HepG2 (cell line): ENCODE data around the gene INTU. TPM values are rescaled to one million over a fixed set of nuclear protein-coding genes. Genes with fewer than 3 reads are reported as not detected.

Experiments used
- ATAC-seq: fragments of 200-7000 bp; cut with Tn5 transposase; 3 replicates; pipeline ENCODE4 v1.9.1; 2020; ENCODE audit warnings: mild to moderate bottlenecking, moderate library complexity
- BruUV-seq: library from RNA; stranded (reverse); fragments of 400-500 nt; replicated peaks from 2 replicates; lab custom pipeline; 2021; lab: Mats Ljungman, UMichigan
- CTCF ChIA-PET: fragments of 300-600 bp; formaldehyde crosslinking; extraction: SDS; loops from one replicate; lab custom pipeline; 2021; ENCODE audit warnings: low total read pairs, inconsistent platforms, low intra/inter-chr PET ratio; lab: Yijun Ruan, JAX
- POLR2A ChIA-PET: fragments of 350-600 bp; sonication (Branson Sonifier 250); formaldehyde crosslinking; loops from one replicate; lab custom pipeline; 2020; ENCODE audit warnings: antibody characterized with exemption, inconsistent platforms; lab: Yijun Ruan, JAX
- DNase-seq: peaks from one replicate; pipeline ENCODE4 v3.0.0-alpha.2; 2015; ENCODE audit warnings: low spot score
- FAIRE-seq: peaks from 3 replicates; lab custom pipeline; 2011; peaks lifted over from hg19 to GRCh38; lab: Jason Lieb, UNC
- H2AFZ ChIP-seq: one replicate; pipeline ENCODE4 v1.6.1; 2011; ENCODE audit warnings: low read length, inconsistent platforms
- H3K27ac ChIP-seq: fragments of 300-600 bp; 3 replicates; pipeline ENCODE4 v1.8.0; 2011; ENCODE audit warnings: mixed run types, mild to moderate bottlenecking, mixed read lengths, low read length, inconsistent platforms; ENCODE audit not compliant: insufficient read depth; ENCODE audit errors: extremely low read length
- H3K27me3 ChIP-seq, 2 experiments: fragments of 200-600 bp in 1 of 2; 2 replicates in 1 of 2; 3 replicates in 1 of 2; pipeline versions ENCODE4 v1.6.0 to v1.8.0; 2011; ENCODE audit warnings: low read length in 2 of 2, mild to moderate bottlenecking in 2 of 2, moderate library complexity in 2 of 2, inconsistent platforms in 1 of 2; ENCODE audit not compliant: insufficient read depth in 2 of 2, control insufficient read depth in 1 of 2
- H3K36me3 ChIP-seq, 2 experiments: fragments of 200-600 bp in 1 of 2; replicated peaks in 1 of 2; 2 replicates in 1 of 2; 3 replicates in 1 of 2; pipeline versions ENCODE4 v1.5.1 to v1.8.0; 2011; ENCODE audit warnings: low read length in 2 of 2, inconsistent platforms in 1 of 2; ENCODE audit not compliant: insufficient read depth in 2 of 2, control insufficient read depth in 1 of 2
- H3K4me1 ChIP-seq: 2 replicates; pipeline ENCODE4 v1.5.1; 2012; ENCODE audit warnings: low read length, inconsistent platforms; ENCODE audit not compliant: insufficient read depth
- H3K4me2 ChIP-seq: 2 replicates; pipeline ENCODE4 v1.6.0; 2011; ENCODE audit warnings: low read depth, low read length, inconsistent platforms
- H3K4me3 ChIP-seq, 3 experiments: fragments of 200-600 bp in 1 of 3; sonication (generic), shearing (Covaris generic) in 1 of 3; replicated peaks in 1 of 3; 2 replicates each; pipeline ENCODE4 v1.5.1; 2011 to 2016; ENCODE audit warnings: low read length in 3 of 3, inconsistent platforms in 2 of 3, low read depth in 2 of 3, mild to moderate bottlenecking in 2 of 3, control low read depth in 1 of 3, mixed read lengths in 1 of 3; ENCODE audit not compliant: insufficient read depth in 1 of 3
- H3K79me2 ChIP-seq: one replicate; pipeline ENCODE4 v1.6.1; 2011; ENCODE audit warnings: low read length, inconsistent platforms; ENCODE audit not compliant: insufficient read depth
- H3K9ac ChIP-seq: 2 replicates; pipeline ENCODE4 v1.6.0; 2011; ENCODE audit warnings: mild to moderate bottlenecking, low read depth, low read length, inconsistent platforms; ENCODE audit not compliant: insufficient read depth
- H3K9me3 ChIP-seq: 2 replicates; pipeline ENCODE4 v1.5.1; 2012; ENCODE audit warnings: mild to moderate bottlenecking, low read length
- H4K20me1 ChIP-seq: 2 replicates; pipeline ENCODE4 v1.6.0; 2011; ENCODE audit warnings: inconsistent platforms, mild to moderate bottlenecking, low read length, moderate library complexity; ENCODE audit not compliant: insufficient read depth
- ARHGAP35 ChIP-seq: sonication (generic); formaldehyde crosslinking; IDR thresholded peaks from 2 replicates; pipeline ENCODE4 v1.9.0; 2022; ENCODE audit warnings: mild to moderate bottlenecking, inconsistent platforms, moderate library complexity, missing genetic modification reagents, borderline replicate concordance
- BCLAF1 ChIP-seq: fragments of 450-650 bp; IDR thresholded peaks from 2 replicates; pipeline ENCODE4 v1.6.1; 2017; ENCODE audit warnings: mild to moderate bottlenecking
- ETV6 ChIP-seq: sonication (generic); formaldehyde crosslinking; conservative IDR thresholded peaks from 2 replicates; pipeline ENCODE4 v1.4.0; 2020; ENCODE audit warnings: missing genetic modification reagents
- HNRNPH1 ChIP-seq: fragments of 200-400 bp; formaldehyde crosslinking; optimal IDR thresholded peaks from 2 replicates; pipeline ENCODE3; 2017; ENCODE audit warnings: mild to moderate bottlenecking, low read depth, low read length
- RNF2 ChIP-seq: fragments of 450-650 bp; conservative IDR thresholded peaks from 2 replicates; pipeline ENCODE4 v1.6.1; 2016; ENCODE audit warnings: low read depth
- SMAD9 ChIP-seq: sonication (generic); formaldehyde crosslinking; IDR thresholded peaks from 2 replicates; pipeline ENCODE4 v1.5.1; 2020; ENCODE audit warnings: mild to moderate bottlenecking, missing genetic modification reagents
- SMYD3 ChIP-seq: sonication (generic); formaldehyde crosslinking; IDR thresholded peaks from 2 replicates; pipeline ENCODE4 v1.8.1; 2023; ENCODE audit warnings: mild to moderate bottlenecking, missing genetic modification reagents
- ZFP1 ChIP-seq: IDR thresholded peaks from 2 replicates; pipeline ENCODE4 v1.6.1; 2016
- ZHX2 ChIP-seq, 2 experiments: sonication (generic) in 1 of 2; formaldehyde crosslinking in 1 of 2; IDR thresholded peaks; 2 replicates each; pipeline versions ENCODE4 v1.6.1 to v1.9.0; 2014 to 2022; ENCODE audit warnings: antibody characterized with exemption in 1 of 2, borderline replicate concordance in 1 of 2, inconsistent platforms in 1 of 2, low read depth in 1 of 2, missing genetic modification reagents in 1 of 2
- ZNF205 ChIP-seq: IDR thresholded peaks from 2 replicates; pipeline ENCODE4 v1.6.1; 2018; ENCODE audit warnings: missing biosample characterization, missing genetic modification reagents
- ZNF512B ChIP-seq: sonication (generic); formaldehyde crosslinking; IDR thresholded peaks from 2 replicates; pipeline ENCODE4 v1.5.1; 2020; ENCODE audit warnings: missing genetic modification reagents, mild to moderate bottlenecking, borderline replicate concordance
- ZNF546 ChIP-seq: sonication (generic); formaldehyde crosslinking; conservative IDR thresholded peaks from 2 replicates; pipeline ENCODE4 v1.8.1; 2023; ENCODE audit warnings: mild to moderate bottlenecking, missing genetic modification reagents
- WGBS: methylation state at CpG from one replicate; pipeline ENCODE4 v1.1.6; 2017; ENCODE audit warnings: low lambda C conversion rate; 5-methylcytosine and 5-hydroxymethylcytosine counted together
- in situ Hi-C: cut with HindIII; loops from 2 replicates; pipeline ENCODE4 v1.10.0; 2017; ENCODE audit warnings: low pct_unique_long_range_greater_than_20kb; ENCODE audit not compliant: extremely low pct_ligation_motif_present
- intact Hi-C: fragments of 100-400 bp; cut with micrococcal nuclease; formaldehyde crosslinking; loops from one replicate; pipeline ENCODE4 v1.10.0; 2022; ENCODE audit not compliant: unreplicated experiment
- polyA plus RNA-seq, 8 experiments: library from polyadenylated mRNA; depleted of rRNA in 3 of 8; stranded (reverse) in 7 of 8; unstranded in 1 of 8; fragments of >200 nt; fragmentation: Illumina TruSeq in 4 of 8; extraction: Trizol in 4 of 8; gene quantifications; 2 replicates each; pipeline versions ENCODE4 v1.2.1 to v1.2.3, GENCODE V29; 2011 to 2016; ENCODE audit warnings: low read depth in 4 of 8, missing spikeins in 1 of 8, mixed read lengths in 1 of 8; ENCODE audit not compliant: insufficient read depth in 1 of 8
- total RNA-seq, 5 experiments: library from RNA; depleted of rRNA; stranded (reverse); fragments of >200 nt; fragmentation: Illumina TruSeq; extraction: Trizol; gene quantifications; 2 replicates each; pipeline ENCODE4 v1.2.3, GENCODE V29; 2016; ENCODE audit warnings: low read depth in 1 of 5

Gene INTU
- total and polyA plus RNA-seq, 2 of the 13 experiments (the other 11 are each of a cell fraction or from before 2014, with no cell fraction given) = 5.3 to 6.2 TPM

- TF ChIP-seq ZNF546 (CRISPR knock-in tag) (no peak), ZFP1 (CRISPR knock-in tag) (no peak), ZNF512B (CRISPR knock-in tag) (no peak), HNRNPH1 (no peak), ZNF205 (no peak)
These were observed 1.4 kb downstream of the INTU start (continued) for GRCh38 chr4:127634181-127634580.

- 93% methylated on average over 4 of the region's 4 CpGs for WGBS
- FAIRE-seq = no peak
These were observed 8.8 kb downstream of the INTU start for GRCh38 chr4:127641524-127641923.

More at GRCh38 chr4:127641524-127641923, 8.8 kb downstream of the INTU start:
- POLR2A ChIA-PET = interaction anchor here (0.7 kb wide), 1 partner anchor 9 kb away, joined by 3 read pairs; the partner anchor contains the start of gene INTU
- H3K36me3 ChIP-seq = peaks cover 2 to 6% of the 10 kb centered on the region in 2 experiments; a peak in 3 of 5 replicates
- H3K79me2 ChIP-seq = no peaks in the 10 kb centered on the region
- no peaks in the 10 kb centered on the region for H3K4me1 ChIP-seq
- no peaks in the 10 kb centered on the region for H4K20me1 ChIP-seq
- CTCF ChIA-PET = no interaction called here
- in situ Hi-C loops (no loop called here), intact Hi-C loops (no loop called here)
- H3K27me3 ChIP-seq = no peaks in the 10 kb centered on the region
- no peak overlapping the region for H3K4me3 ChIP-seq
- H3K27ac ChIP-seq = no peak overlapping the region
- no TSS peak for BruUV-seq
- no peak for ATAC-seq
- H3K9ac ChIP-seq = no peak overlapping the region
- no peak for DNase-seq
- TF ChIP-seq BCLAF1 (no peak), ETV6 (CRISPR knock-in tag) (no peak), ARHGAP35 (CRISPR knock-in tag) (no peak), ZHX2 (IDR thresholded peaks at IDR 0.05; ENCODE audit: low read depth) (no peak), ZHX2 (CRISPR knock-in tag; IDR thresholded peaks at IDR 0.05; ENCODE audit: borderline replicate concordance) (no peak), SMAD9 (CRISPR knock-in tag) (no peak), SMYD3 (CRISPR knock-in tag) (no peak), RNF2 (no peak)
- H2AFZ ChIP-seq = no peak overlapping the region
- no peaks in the 10 kb centered on the region for H3K9me3 ChIP-seq
- H3K4me2 ChIP-seq = no peak overlapping the region
